Measurements from ENCODE around the gene P2RY12. TPM values are rescaled to one million over a fixed set of nuclear protein-coding genes. Genes with fewer than 3 reads are reported as not detected.

The P2RY12 gene
- total and polyA plus RNA-seq, 4 donors = 0.16 to 3.0 (median 1.2) TPM

DNA sequence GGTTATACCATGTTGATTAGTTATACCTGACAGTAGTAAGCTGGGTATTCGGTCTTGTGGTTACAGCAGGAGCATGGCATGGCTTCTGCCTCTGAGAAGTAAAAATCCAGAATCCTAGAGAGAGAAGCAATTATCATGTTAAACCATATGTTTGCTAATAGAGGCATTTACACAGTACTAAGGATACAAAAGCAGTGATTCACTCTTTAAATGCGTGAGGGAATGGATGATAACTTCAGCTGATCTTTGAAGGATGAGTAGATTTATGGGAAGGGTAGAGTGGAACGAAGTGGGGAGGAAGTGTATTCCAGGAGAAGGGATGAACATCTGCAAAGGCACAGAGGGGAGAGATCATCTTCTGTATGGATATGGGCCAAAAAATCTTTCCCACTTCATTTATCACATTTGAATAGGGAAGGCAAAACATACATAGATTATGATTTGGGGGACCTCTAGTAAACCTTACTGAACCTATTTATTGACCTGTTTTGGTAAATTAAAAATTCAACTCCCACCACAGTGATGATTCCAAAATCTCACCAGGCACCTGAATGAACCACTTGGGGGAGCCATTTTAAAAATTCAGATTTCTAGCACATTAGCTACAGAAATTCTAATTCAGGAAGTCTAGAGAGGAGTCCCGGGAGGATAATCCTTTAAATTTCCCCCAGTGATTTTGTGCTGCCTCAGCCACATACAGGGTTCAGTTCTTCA, 41.2 kb upstream of the P2RY12 start:
- no peaks in the 10 kb centered on the region for H3K36me3 ChIP-seq (ENCODE audit: control insufficient read depth in 4 of 4, insufficient read depth in 4 of 4, low read length in 4 of 4)
- H3K27ac ChIP-seq (ENCODE audit: low read depth in 1 of 2, low read length in 1 of 2) = no peak overlapping the region
- TF ChIP-seq, protein P1, sequence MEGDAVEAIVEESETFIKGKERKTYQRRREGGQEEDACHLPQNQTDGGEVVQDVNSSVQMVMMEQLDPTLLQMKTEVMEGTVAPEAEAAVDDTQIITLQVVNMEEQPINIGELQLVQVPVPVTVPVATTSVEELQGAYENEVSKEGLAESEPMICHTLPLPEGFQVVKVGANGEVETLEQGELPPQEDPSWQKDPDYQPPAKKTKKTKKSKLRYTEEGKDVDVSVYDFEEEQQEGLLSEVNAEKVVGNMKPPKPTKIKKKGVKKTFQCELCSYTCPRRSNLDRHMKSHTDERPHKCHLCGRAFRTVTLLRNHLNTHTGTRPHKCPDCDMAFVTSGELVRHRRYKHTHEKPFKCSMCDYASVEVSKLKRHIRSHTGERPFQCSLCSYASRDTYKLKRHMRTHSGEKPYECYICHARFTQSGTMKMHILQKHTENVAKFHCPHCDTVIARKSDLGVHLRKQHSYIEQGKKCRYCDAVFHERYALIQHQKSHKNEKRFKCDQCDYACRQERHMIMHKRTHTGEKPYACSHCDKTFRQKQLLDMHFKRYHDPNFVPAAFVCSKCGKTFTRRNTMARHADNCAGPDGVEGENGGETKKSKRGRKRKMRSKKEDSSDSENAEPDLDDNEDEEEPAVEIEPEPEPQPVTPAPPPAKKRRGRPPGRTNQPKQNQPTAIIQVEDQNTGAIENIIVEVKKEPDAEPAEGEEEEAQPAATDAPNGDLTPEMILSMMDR (IDR thresholded peaks at IDR 0.05; ENCODE audit: control extremely low read depth, extremely low read depth) = no peak
- ATAC-seq (ENCODE audit: insufficient read depth, low FRiP score) (no peak), DNase-seq (no peak)
- peaks cover 0 to 1% (median 0%) of the 10 kb centered on the region in 5 donors for H3K4me1 ChIP-seq (ENCODE audit: control insufficient read depth in 5 of 5, insufficient read depth in 5 of 5, low read length in 5 of 5)
- no peak overlapping the region for H3K9ac ChIP-seq (ENCODE audit: insufficient read depth in 1 of 2, low read length in 2 of 2)
- H3K9me3 ChIP-seq (ENCODE audit: control insufficient read depth in 4 of 4, insufficient read depth in 3 of 4, low read length in 3 of 4) = peaks cover 0 to 2% (median 0%) of the 10 kb centered on the region in 4 donors
- 66 to 73% methylated on average over 4 of the region's 4 CpGs for WGBS, 2 donors
- H3K27me3 ChIP-seq (ENCODE audit: control insufficient read depth in 3 of 3, insufficient read depth in 3 of 3, low read length in 2 of 3) = no peaks in the 10 kb centered on the region
- no peak overlapping the region for H3K4me3 ChIP-seq

DNA sequence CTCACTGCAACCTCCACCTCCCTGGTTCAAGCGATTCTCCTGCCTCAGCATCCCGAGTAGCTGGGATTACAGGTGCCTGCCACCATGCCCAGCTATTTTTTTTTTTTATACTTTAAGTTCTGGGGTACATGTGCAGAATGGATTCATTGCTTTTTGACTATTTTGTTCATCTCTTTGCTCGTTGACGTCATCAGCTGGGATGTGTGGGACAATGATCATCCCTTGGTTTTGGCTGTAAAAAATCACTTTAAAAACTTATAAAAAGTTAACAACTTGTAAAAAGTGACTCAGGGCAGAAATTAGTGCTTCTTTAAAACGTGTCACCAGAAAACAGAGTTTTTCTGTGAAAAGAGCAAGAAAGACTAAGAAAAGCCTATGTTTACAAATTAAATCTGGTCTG, 38.5 kb upstream of the P2RY12 start:
- no peak overlapping the region for H3K9ac ChIP-seq (ENCODE audit: insufficient read depth in 1 of 2, low read length in 2 of 2)
- H3K27me3 ChIP-seq (ENCODE audit: control insufficient read depth in 3 of 3, insufficient read depth in 3 of 3, low read length in 2 of 3) = no peaks in the 10 kb centered on the region
- H3K9me3 ChIP-seq (ENCODE audit: control insufficient read depth in 4 of 4, insufficient read depth in 3 of 4, low read length in 3 of 4) = peaks cover 0 to 4% (median 0%) of the 10 kb centered on the region in 4 donors
- 87 to 90% methylated on average over 5 of the region's 5 CpGs for WGBS, 2 donors
- no peak overlapping the region for H3K27ac ChIP-seq (ENCODE audit: low read depth in 1 of 2, low read length in 1 of 2)
- no peak for DNase-seq
- no peaks in the 10 kb centered on the region for H3K36me3 ChIP-seq (ENCODE audit: control insufficient read depth in 4 of 4, insufficient read depth in 4 of 4, low read length in 4 of 4)
- TF ChIP-seq, protein P1 (IDR thresholded peaks at IDR 0.05; ENCODE audit: control extremely low read depth, extremely low read depth) = no peak
- H3K4me3 ChIP-seq = no peak overlapping the region
- no peak for ATAC-seq (ENCODE audit: insufficient read depth, low FRiP score)
- peaks cover 0 to 1% (median 0%) of the 10 kb centered on the region in 5 donors for H3K4me1 ChIP-seq (ENCODE audit: control insufficient read depth in 5 of 5, insufficient read depth in 5 of 5, low read length in 5 of 5)

DNA sequence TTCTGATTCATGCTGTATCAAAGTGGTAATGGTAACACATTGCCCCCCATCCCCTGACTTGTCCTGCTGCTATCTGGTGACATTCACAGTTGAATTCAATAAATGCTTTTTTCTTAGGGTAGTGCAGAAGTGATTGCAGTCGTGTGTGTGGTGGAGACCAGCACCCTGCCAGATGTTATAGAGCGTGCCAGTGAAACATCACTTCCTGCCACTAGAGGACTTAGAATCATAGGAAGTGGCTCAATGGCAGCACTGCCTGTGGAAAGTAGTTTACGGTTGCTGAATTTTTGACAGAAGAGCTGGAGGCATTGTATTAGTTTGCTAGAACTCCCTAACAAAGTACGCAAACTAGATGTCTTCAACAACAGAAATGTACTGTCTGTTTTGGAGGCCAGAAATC, 37.4 kb upstream of the P2RY12 start:
- Histone ChIP-seq H3K4me3 (no peak overlapping the region), H3K9ac (ENCODE audit: insufficient read depth in 1 of 2, low read length in 2 of 2) (no peak overlapping the region), H3K4me1 (ENCODE audit: control insufficient read depth in 5 of 5, insufficient read depth in 5 of 5, low read length in 5 of 5) (peaks cover 0 to 1% (median 0%) of the 10 kb centered on the region in 5 donors), H3K27ac (ENCODE audit: low read depth in 1 of 2, low read length in 1 of 2) (no peak overlapping the region), H3K27me3 (ENCODE audit: control insufficient read depth in 3 of 3, insufficient read depth in 3 of 3, low read length in 2 of 3) (no peaks in the 10 kb centered on the region), H3K9me3 (ENCODE audit: control insufficient read depth in 4 of 4, insufficient read depth in 3 of 4, low read length in 3 of 4) (peaks cover 0 to 4% (median 0%) of the 10 kb centered on the region in 4 donors), H3K36me3 (ENCODE audit: control insufficient read depth in 4 of 4, insufficient read depth in 4 of 4, low read length in 4 of 4) (no peaks in the 10 kb centered on the region)
- 51 to 64% methylated on average over 4 of the region's 4 CpGs for WGBS, 2 donors
- TF ChIP-seq, protein P1 (IDR thresholded peaks at IDR 0.05; ENCODE audit: control extremely low read depth, extremely low read depth) = no peak
- no peak for DNase-seq
- ATAC-seq (ENCODE audit: insufficient read depth, low FRiP score) = no peak

Data from lung (tissue), 12 donors.